PC-3 (cell line): ENCODE results near the gene CEP89.

Experiments used
- CTCF ChIP-seq: fragments of 300-600 bp; sonication (generic); conservative IDR thresholded peaks from 2 replicates; pipeline ENCODE4 v1.5.1; 2017; ENCODE audit warnings: antibody characterized with exemption, low read depth, mild to moderate bottlenecking, low read length
- EZH2 ChIP-seq: fragments of 300-600 bp; sonication (generic); IDR thresholded peaks from one replicate; pipeline ENCODE4 v1.6.1; 2017; ENCODE audit warnings: antibody characterized with exemption, mild to moderate bottlenecking, low read length; ENCODE audit not compliant: unreplicated experiment

GRCh38 chr19:32988724-32989123 is 17.0 kb upstream of the CEP89 start:
- TF ChIP-seq CTCF (no peak), EZH2 (no peak)
